Naive thymus-derived CD8-positive, alpha-beta T cell (primary cell): ENCODE data around the gene COA4. TPM values are rescaled to one million over a fixed set of nuclear protein-coding genes. Genes with fewer than 3 reads are reported as not detected.
"Not testable (repeated sequence)": the region's sequence is repeated elsewhere in the genome, so short reads cannot be mapped to it uniquely, and the experiment has no call there.

Experiments used
- ATAC-seq, 2 donors: fragments of 150-1000 bp; cut with Tn5 transposase in 1 of 2; sonication (Bioruptor Pico), chemical (Tn5 transposase) in 1 of 2; 1 replicate in 1 of 2; 2 replicates in 1 of 2; pipeline ENCODE4 v1.10.0; 2021; ENCODE audit warnings: mild to moderate bottlenecking in 2 of 2, moderate library complexity in 2 of 2
- POLR2A ChIA-PET: fragments of 350-600 bp; sonication (Branson Sonifier 250); formaldehyde crosslinking; loops from one replicate; lab custom pipeline; 2021; ENCODE audit warnings: antibody characterized with exemption; lab: Charles Lee
- DNase-seq, 10 donors: peaks; one replicate each; pipeline versions ENCODE4 v3.0.0 to v3.0.0-alpha.2; 2020 to 2022
- H3K27ac Mint-ChIP-seq, 10 donors: one replicate each; pipeline ENCODE4 v1.8.0; 2020 to 2022; ENCODE audit warnings: mild to moderate bottlenecking in 10 of 10, mixed read lengths in 10 of 10, moderate library complexity in 4 of 10, inconsistent platforms in 1 of 10
- H3K27me3 Mint-ChIP-seq, 5 donors: one replicate each; pipeline ENCODE4 v1.8.0; 2021 to 2022; ENCODE audit warnings: mixed read lengths in 5 of 5
- H3K36me3 Mint-ChIP-seq, 3 donors: one replicate each; pipeline ENCODE4 v1.8.0; 2020 to 2022; ENCODE audit warnings: mixed read lengths in 3 of 3, mild to moderate bottlenecking in 2 of 3, inconsistent platforms in 1 of 3
- H3K4me1 Mint-ChIP-seq, 4 donors: one replicate each; pipeline ENCODE4 v1.8.0; 2021 to 2022; ENCODE audit warnings: mixed read lengths in 4 of 4
- H3K4me3 Mint-ChIP-seq, 10 donors: one replicate each; pipeline ENCODE4 v1.8.0; 2020 to 2022; ENCODE audit warnings: mild to moderate bottlenecking in 10 of 10, mixed read lengths in 10 of 10, moderate library complexity in 6 of 10, inconsistent platforms in 1 of 10
- H3K9me3 Mint-ChIP-seq, 9 donors: one replicate each; pipeline ENCODE4 v1.8.0; 2020 to 2022; ENCODE audit warnings: mixed read lengths in 9 of 9, mild to moderate bottlenecking in 3 of 9, inconsistent platforms in 1 of 9, moderate library complexity in 1 of 9
- polyA plus RNA-seq, 3 donors: library from polyadenylated mRNA; unstranded; fragments of 300-500 nt; fragmentation: Illumina TruSeq; gene quantifications; one replicate each; pipeline ENCODE4 v1.2.3, GENCODE V29; 2021
- total RNA-seq, 8 experiments: library from RNA in 2 of 8; stranded (reverse) in 2 of 8; gene quantifications; one replicate each; pipeline ENCODE4 v1.2.3 and lab custom pipeline; 2021 to 2026

Gene COA4
- total and polyA plus RNA-seq, 5 experiments from 2014 or later, result 48.1 to 77.3 (median 62.4) TPM

DNA sequence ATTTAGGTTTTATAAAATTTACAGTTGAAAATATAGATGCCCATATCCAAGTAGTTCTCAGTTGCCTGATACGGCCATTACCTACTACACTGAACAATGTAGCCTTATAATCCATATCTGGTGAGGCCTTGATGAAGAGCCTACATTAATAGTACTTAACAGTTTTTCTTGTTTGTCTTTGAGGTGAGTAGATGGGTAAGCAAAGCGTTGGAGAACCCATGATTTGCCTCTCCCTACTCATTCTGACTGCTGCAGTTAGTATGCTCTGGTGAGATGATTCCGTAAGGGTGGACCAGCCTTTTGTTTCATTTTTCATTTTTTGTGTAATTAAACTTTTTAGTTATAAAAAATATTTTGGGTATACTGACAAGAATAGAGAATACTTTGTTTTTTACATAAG is 11.6 kb upstream of the COA4 start:
- ATAC-seq (no peak), DNase-seq (no peak)
- Mint-ChIP-seq H3K27me3 (no peaks in the 10 kb centered on the region), H3K4me1 (peaks cover 0 to 20% (median 13%) of the 10 kb centered on the region in 4 donors), H3K36me3 (peaks cover 0 to 69% (median 19%) of the 10 kb centered on the region in 3 donors), H3K27ac (no peak overlapping the region), H3K4me3 (no peak overlapping the region), H3K9me3 (no peaks in the 10 kb centered on the region)
- POLR2A ChIA-PET, result no interaction called here

DNA sequence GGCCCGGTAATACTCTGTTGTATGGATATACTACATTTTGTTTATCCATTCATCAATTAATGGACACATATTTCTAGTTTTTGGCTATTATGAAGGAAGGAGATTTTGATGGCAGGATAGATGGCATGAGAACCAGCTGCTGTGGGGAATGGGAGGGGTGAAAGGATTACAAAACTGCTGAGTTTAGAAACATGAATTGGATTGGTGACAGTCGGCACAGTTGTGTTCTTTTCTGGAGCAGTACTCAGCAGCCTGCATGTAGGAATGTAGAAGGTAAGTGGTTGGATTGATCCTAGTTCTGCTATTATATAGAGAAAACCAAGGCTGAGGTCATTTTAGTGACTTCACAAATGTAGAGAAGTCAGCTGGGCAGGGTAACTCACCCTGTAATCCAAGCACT is 7.2 kb upstream of the COA4 start:
- ATAC-seq (no peak), DNase-seq (no peak)
- Mint-ChIP-seq H3K27me3 (no peaks in the 10 kb centered on the region), H3K9me3 (no peaks in the 10 kb centered on the region), H3K4me1 (peaks cover 3 to 16% (median 7%) of the 10 kb centered on the region in 4 donors), H3K36me3 (peaks cover 0 to 42% (median 12%) of the 10 kb centered on the region in 3 donors), H3K4me3 (no peak overlapping the region), H3K27ac (no peak overlapping the region)
- POLR2A ChIA-PET, result no interaction called here

DNA sequence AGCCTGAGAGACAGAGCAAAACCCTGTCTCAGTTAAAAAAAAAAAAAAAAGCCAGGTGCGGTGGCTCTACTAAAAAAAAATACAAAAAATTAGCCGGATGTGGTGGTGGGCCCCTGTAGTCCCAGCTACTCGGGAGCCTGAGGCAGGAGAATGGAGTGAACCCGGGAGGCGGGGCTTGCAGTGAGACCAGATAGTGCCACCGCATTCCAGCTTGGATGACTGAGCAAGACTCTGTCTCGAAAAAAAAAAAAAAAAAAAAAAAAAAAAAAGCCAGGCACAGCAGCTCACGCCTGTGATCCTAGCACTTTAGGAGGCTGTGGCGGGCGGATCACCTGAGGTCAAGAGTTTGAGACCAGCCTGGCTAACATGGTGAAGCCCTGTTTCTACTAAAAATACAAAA is 3.8 kb upstream of the COA4 start:
- H3K27ac Mint-ChIP-seq, result peak overlapping the region in 1 of 10 donors; percentile 11
- H3K4me3 Mint-ChIP-seq, ATAC-seq, H3K9me3 Mint-ChIP-seq, H3K27me3 Mint-ChIP-seq, DNase-seq: not testable (repeated sequence)
- POLR2A ChIA-PET, result interaction anchor here (0.6 to 0.7 kb wide), 4 partner anchors 8 to 580 kb away, joined by 3 to 5 read pairs (median 3); no protein-coding TSS in a partner anchor
- H3K4me1 Mint-ChIP-seq, result peaks cover 16 to 36% (median 30%) of the 10 kb centered on the region in 4 donors
- H3K36me3 Mint-ChIP-seq, result peaks cover 0 to 22% (median 3%) of the 10 kb centered on the region in 3 donors

DNA sequence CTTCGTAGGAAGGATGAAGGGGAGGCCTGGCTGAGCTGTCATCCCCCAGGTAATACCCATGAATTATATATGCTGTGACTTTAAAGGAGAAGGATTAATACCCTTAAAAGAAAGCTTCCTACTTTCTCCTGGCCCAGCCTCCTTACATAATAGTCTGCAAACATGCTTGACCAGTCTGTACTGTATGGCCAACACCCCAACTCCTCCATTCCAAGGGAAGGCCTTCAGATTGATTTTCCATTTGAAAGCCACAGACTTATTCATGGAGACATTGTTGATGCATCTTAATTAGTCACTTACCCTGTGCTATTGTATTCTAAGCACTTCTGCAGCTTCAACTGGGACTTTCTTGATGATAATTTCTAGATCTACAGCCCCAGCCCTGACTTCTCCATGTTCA is 2.1 kb upstream of the COA4 start:
- Mint-ChIP-seq H3K4me3 (peak overlapping the region in 3 of 10 donors; percentile 21 to 58 (median 26)), H3K27me3 (no peaks in the 10 kb centered on the region), H3K4me1 (peaks cover 18 to 49% (median 42%) of the 10 kb centered on the region in 4 donors), H3K27ac (peak overlapping the region in 1 of 10 donors; percentile 52), H3K9me3 (no peaks in the 10 kb centered on the region), H3K36me3 (peaks cover 0 to 31% (median 4%) of the 10 kb centered on the region in 3 donors)
- no peak for DNase-seq
- ATAC-seq, result no peak
- POLR2A ChIA-PET, result interaction anchor here (0.6 to 1.1 kb wide), 2 partner anchors 93 to 118 kb away, joined by 4 to 5 read pairs; partner anchors contain the start of gene RAB6A

DNA sequence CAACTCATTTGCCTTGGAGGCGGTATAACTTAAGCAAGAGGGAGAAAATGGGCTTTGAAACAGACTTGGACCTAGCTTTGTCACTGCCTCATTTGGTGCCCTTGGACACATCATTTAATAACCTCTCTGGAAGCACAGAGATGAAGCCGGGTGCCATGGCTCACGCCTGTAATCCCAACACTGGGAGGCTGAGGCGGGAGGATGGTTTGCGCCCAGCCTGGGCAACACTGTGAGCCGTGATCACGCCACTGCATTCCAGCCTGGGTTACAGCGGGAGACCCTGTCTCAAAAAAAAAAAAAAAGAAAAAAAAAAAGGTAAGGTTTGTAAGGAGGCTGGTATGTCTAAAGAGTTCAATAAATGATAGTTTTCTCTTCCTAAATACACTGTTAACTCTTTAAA is 806 bp downstream of the COA4 start:
- POLR2A ChIA-PET, result no interaction called here
- DNase-seq (no peak), ATAC-seq (no peak)
- H3K4me1 Mint-ChIP-seq, result peaks cover 18 to 49% (median 44%) of the 10 kb centered on the region in 4 donors
- H3K27ac Mint-ChIP-seq, result peak overlapping the region; percentile 93 to 99 (median 98)
- H3K9me3 Mint-ChIP-seq, result no peaks in the 10 kb centered on the region
- H3K36me3 Mint-ChIP-seq, result peaks cover 0 to 46% (median 6%) of the 10 kb centered on the region in 3 donors
- no peaks in the 10 kb centered on the region for H3K27me3 Mint-ChIP-seq
- H3K4me3 Mint-ChIP-seq, result peak overlapping the region; percentile 93 to 99 (median 98)

DNA sequence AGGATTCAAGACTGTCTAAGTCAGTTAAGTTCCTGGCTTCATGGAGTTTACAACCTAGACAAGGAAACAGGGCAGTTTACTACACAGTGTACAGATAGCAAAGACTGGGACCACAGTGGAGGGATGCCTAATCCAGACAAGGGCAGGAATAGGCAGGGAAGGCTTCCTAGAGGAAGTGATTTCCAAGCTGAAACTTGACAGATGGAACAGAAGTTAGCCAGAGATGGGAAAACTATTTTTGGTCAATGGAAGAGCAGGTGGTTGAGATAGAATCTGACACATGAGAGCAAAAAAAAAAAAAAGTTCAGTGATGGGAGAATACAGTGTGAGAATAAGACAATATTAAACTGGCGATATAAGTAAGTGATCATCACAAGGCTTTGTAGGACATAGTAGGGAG is 1.3 kb downstream of the COA4 start:
- H3K27me3 Mint-ChIP-seq, result no peaks in the 10 kb centered on the region
- POLR2A ChIA-PET, result no interaction called here
- ATAC-seq (no peak), DNase-seq (no peak)
- H3K4me1 Mint-ChIP-seq, result peaks cover 18 to 49% (median 44%) of the 10 kb centered on the region in 4 donors
- H3K27ac Mint-ChIP-seq, result peak overlapping the region; percentile 31 to 99 (median 98)
- H3K9me3 Mint-ChIP-seq, result no peaks in the 10 kb centered on the region
- H3K36me3 Mint-ChIP-seq, result peaks cover 0 to 50% (median 6%) of the 10 kb centered on the region in 3 donors
- peak overlapping the region; percentile 93 to 99 (median 98) for H3K4me3 Mint-ChIP-seq

DNA sequence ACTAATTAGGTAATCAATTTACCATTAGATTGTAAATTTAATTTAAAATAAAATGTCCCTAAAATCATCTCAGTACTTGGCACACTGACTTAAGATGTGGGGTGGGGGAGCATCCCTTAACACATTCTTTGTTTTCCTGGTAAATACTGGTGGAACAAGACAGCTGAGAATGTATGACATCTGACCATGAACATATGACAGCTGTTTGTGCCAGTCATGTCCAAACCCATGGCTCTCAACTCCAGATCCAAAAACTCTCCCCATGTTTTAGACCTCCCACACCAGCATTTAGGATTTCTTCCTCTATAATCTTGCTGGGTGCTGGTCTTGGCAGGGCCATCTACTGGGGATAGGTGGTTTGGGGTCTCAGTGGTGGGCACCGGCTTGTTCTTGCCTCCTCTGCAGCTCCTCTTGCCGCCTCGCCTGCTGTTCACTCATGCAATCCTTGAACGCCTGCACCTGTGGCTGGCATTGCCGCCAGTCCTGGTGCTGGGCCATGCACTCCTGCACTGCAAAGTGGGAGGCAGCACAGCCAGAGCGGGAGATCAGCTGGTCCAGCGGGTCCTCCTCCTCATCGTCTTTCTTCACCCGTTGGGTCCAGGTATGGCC is 3.8 kb downstream of the COA4 start:
- peak overlapping the region in 6 of 10 donors; percentile 19 to 93 (median 52) for H3K27ac Mint-ChIP-seq
- peaks cover 17 to 54% (median 37%) of the 10 kb centered on the region in 4 donors for H3K4me1 Mint-ChIP-seq
- H3K27me3 Mint-ChIP-seq, result no peaks in the 10 kb centered on the region
- DNase-seq (no peak), ATAC-seq (no peak)
- peaks cover 0 to 50% (median 6%) of the 10 kb centered on the region in 3 donors for H3K36me3 Mint-ChIP-seq
- no peak overlapping the region for H3K4me3 Mint-ChIP-seq
- POLR2A ChIA-PET, result interaction anchor here (0.7 to 0.9 kb wide), 2 partner anchors 21 to 112 kb away, joined by 3 to 4 read pairs; partner anchors contain the start of gene RAB6A
- H3K9me3 Mint-ChIP-seq, result no peaks in the 10 kb centered on the region

DNA sequence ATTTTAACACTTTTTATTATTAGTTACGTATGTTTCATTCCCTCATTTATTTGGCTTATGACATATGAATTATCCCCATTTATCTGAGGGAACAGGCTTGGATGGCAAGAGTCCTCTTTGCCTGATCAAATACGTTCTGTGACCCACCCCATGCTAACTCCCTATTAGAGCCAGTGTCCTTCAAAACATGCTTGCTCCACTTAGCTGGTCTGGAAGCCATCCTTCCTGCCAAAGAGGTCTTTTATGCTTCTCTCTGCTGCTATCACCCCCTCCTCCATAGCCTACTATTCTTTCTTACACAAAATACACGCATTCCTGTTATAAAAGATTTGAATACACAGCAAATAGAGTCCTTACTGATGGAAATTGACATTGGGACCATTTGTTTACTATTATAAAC is 6.4 kb downstream of the COA4 start:
- ATAC-seq (no peak), DNase-seq (no peak)
- Mint-ChIP-seq H3K36me3 (peaks cover 0 to 57% (median 6%) of the 10 kb centered on the region in 3 donors), H3K27ac (peak overlapping the region in 5 of 10 donors; percentile 12 to 56 (median 13)), H3K4me1 (peaks cover 6 to 28% (median 13%) of the 10 kb centered on the region in 4 donors), H3K27me3 (no peaks in the 10 kb centered on the region), H3K4me3 (no peak overlapping the region), H3K9me3 (no peaks in the 10 kb centered on the region)
- POLR2A ChIA-PET, result no interaction called here

DNA sequence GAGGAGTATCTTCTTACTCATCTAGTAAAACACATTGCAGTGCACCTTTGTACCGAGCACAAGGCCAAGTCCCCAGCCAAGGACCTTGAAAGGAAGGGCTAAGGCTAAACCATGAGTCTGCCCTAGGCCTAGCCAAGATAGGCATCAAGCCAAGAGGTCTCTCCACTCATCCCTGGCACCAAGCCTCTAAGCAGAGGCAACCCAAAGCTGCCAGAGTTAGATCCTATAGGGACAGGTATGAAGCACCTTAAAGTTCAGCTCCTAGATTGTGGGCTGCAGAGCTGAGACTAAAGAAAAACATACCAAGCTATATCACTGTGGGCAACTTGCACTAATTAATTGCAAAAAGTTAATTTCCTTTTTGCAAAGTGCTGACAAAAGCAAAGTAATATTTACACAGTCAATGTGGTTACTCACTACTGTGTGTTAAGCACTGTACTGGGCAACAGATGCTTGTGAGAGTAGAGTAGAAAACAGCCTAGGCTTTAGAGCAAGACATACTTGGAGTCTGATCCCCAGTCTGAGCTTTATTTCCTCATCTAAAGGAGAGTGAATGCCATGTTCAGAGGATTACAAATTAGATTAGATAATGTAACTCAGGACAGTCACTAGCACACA is 7.2 kb downstream of the COA4 start:
- no peak for DNase-seq
- POLR2A ChIA-PET, result no interaction called here
- Mint-ChIP-seq H3K9me3 (no peaks in the 10 kb centered on the region), H3K27me3 (no peaks in the 10 kb centered on the region), H3K4me3 (no peak overlapping the region), H3K27ac (peak overlapping the region in 6 of 10 donors; percentile 40 to 82 (median 62)), H3K36me3 (peaks cover 0 to 58% (median 3%) of the 10 kb centered on the region in 3 donors), H3K4me1 (peaks cover under 1 to 21% (median 7%) of the 10 kb centered on the region in 4 donors)
- ATAC-seq, result no peak

DNA sequence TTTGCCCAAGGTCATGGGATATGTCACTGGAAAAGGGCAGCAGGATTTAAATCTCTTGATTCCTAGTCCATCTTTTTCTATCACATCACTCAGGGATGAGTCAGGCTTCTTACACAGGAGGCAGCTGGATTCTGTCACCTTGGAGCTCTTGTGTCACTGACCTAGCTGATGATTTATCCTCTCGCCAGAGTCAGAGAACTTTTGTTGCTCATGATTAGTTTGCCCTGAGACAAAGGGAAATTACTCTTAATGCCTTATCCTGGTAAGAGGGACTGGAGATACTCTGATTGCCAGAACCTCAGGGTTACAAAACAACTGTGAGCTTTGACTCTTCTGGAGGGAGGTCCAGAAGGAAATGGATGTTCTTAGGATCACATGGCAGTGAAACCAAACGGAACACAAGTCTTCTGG is 10.1 kb downstream of the COA4 start:
- no peak overlapping the region for H3K4me3 Mint-ChIP-seq
- no peaks in the 10 kb centered on the region for H3K27me3 Mint-ChIP-seq
- ATAC-seq, result no peak
- peak overlapping the region in 2 of 10 donors; percentile 24 to 31 for H3K27ac Mint-ChIP-seq
- peaks cover 0 to 7% (median 0%) of the 10 kb centered on the region in 4 donors for H3K4me1 Mint-ChIP-seq
- DNase-seq, result no peak
- POLR2A ChIA-PET, result interaction anchor here (1.0 kb wide), 1 partner anchor 78 kb away, joined by 3 read pairs; no protein-coding TSS in a partner anchor
- no peaks in the 10 kb centered on the region for H3K9me3 Mint-ChIP-seq
- H3K36me3 Mint-ChIP-seq, result peaks cover 0 to 54% (median 5%) of the 10 kb centered on the region in 3 donors

DNA sequence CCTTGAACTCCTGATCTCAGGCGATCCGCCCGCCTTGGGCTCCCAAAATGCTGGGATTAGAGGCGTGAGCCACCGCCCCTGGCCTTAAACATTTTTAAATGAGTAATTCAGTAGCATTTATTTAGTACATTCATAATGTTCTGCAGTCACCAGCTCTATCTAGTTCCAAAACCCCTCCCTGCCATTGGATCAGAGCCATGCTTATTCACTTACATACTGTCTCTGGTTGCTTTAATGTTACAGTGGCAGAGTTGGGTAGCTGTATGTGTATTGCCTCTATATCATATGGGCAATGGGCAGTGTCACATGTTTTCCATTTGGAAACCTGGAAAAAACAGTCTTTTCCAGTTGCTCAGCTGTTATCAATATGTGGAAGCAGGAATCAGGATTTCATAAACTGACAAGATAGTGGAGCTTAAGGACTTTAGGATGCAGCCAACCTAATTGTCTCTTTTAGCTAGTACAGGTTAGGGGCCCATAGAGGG is 10.5 kb downstream of the COA4 start:
- H3K27ac Mint-ChIP-seq, result peak overlapping the region in 2 of 10 donors; percentile 8 to 29
- no peak overlapping the region for H3K4me3 Mint-ChIP-seq

DNA sequence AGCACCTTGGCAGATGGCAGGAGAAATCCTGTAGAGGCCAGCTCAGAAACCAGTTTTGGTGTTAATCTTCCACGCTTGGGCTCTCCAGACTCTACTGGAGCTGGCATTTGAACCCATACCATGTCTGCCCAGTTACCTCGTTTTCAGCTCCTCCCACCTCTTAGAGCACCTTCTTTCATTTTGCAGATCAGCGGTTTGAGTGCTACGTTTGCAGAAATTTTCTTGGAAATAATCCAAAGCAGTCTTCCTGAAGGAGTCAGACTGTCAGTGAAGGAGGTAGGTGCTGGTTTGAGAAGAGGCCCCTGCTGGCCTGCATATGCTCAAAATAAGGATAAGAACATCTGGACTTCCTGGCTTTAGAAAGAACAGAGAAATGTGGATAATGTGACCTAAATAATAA is 13.7 kb downstream of the COA4 start:
- Mint-ChIP-seq H3K27ac (peak overlapping the region in 2 of 10 donors; percentile 3 to 29), H3K27me3 (no peaks in the 10 kb centered on the region), H3K9me3 (no peaks in the 10 kb centered on the region), H3K36me3 (peaks cover 0 to 54% (median 16%) of the 10 kb centered on the region in 3 donors), H3K4me3 (no peak overlapping the region), H3K4me1 (peaks cover 0 to 2% (median 0%) of the 10 kb centered on the region in 4 donors)
- POLR2A ChIA-PET, result no interaction called here
- ATAC-seq (no peak), DNase-seq (no peak)

More for the DNA sequence above, 10.5 kb downstream of the COA4 start:
- POLR2A ChIA-PET, result interaction anchor here (1.0 kb wide), 1 partner anchor 78 kb away, joined by 3 read pairs; no protein-coding TSS in a partner anchor
- Mint-ChIP-seq H3K27me3 (no peaks in the 10 kb centered on the region), H3K36me3 (peaks cover 0 to 52% (median 5%) of the 10 kb centered on the region in 3 donors), H3K4me1 (peaks cover 0 to 7% (median 0%) of the 10 kb centered on the region in 4 donors), H3K9me3 (no peaks in the 10 kb centered on the region)
- no peak for ATAC-seq
- DNase-seq, result no peak
